NCI-H446 treated with DMSO at 0.1 percent for 48 hours (cell line): ENCODE data around the gene PTS.
A peak's percentile ranks its signal among the peaks of the same experiment; 100 is the strongest.

Experiments used
- DNase-seq: peaks from one replicate; lab custom pipeline; 2025; lab: John Stamatoyannopoulos, UW

The PTS gene

DNA sequence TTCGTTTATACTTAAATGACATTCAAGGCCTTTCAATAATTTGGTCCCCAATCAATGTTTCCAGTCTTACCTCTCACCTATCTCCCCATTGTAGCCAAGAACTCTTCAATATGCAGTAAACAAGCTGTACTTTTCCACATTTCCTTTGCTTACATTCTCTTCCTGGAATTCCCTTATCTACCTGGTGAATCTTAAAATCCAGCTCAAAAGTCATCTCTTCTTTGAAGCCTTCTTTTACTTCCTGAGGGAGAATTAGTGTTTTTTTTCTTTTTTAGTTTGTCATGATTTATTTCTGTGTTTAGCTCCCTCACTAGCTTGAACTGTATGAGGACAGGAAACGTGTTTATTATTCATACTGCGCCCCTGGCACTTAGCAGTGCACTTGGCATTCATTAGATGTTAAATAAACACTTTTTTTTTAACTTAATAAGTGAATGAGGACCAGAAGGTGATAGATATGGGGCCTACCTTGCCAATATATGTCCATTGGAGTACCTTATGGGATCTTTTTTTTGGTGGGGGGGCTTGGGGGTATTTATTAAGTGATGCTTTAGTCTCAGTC is 4.9 kb upstream of the PTS start:
- no peak for DNase-seq

DNA sequence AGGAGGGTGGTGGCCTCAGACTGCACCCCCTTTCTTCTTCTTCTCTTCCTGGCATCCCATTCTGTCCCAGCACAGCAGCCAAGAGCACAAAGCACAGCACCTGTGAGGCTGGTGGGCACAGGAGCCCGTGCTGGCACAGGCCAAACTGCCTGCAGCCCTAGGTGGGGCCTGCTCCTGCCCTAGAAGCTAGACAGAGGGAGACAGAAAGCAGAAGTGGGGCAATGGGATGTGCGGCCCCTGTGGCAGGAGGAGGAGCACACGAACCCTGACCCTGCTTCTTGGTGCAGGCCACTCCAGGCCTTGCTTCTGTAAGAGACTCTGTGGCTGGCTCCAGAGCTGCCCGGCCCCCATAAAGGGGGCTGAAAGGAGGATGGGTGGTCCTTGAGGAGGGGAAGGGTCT is 3.9 kb upstream of the PTS start:
- no peak for DNase-seq

DNA sequence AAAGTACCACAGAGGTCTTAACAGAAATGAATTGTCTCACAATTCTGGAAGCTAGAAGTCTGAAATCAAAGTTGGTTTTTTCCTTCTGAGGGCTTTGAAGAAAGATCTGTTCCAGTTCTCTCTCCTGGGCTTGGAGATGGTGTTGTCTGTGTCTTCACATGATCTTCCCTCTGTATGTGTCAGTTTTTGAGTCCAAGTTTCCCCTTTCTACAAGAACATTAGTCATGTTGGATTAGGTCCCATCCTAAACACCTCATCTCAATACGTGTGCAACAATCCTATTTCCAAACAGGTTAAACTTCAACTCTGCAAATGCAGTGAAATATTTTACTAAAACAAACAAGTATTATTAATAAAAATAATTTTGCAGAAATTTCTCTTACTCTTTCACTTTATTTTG is 3.1 kb upstream of the PTS start:
- no peak for DNase-seq

DNA sequence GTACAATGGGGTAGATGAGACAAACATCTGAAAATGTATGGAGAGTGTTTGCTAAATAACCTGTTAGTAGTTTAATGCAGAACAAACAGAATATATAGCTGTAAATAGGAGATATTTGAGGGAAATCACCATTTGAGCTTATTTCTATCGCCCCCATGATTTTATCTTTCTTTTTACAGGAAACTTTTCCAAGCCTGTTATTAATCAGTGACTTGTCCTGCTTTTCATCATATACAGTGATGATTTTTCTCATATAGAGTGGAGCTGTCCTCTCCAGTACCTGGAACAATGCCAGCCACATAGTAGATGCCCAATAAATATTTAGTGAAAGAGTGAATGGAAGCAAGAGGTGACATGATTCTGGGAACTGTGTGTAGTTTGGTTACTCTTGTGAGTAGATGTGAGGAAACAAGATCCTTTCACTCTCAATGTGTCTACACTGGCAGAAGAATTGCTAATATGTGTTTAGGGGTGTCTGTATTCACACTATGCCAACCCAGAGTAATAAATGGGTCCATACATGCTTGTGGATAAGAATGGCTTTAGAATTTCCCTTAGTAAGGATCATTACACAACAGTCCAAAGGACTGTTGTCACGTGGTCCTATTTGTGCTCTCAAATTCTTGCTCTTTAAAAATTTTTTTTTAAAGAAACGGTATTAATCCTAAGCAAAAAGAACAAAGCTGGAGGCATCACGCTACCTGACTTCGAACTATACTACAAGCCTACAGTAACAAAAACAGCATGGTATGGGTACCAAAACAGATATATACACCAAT is 2.3 kb upstream of the PTS start:
- no peak for DNase-seq

DNA sequence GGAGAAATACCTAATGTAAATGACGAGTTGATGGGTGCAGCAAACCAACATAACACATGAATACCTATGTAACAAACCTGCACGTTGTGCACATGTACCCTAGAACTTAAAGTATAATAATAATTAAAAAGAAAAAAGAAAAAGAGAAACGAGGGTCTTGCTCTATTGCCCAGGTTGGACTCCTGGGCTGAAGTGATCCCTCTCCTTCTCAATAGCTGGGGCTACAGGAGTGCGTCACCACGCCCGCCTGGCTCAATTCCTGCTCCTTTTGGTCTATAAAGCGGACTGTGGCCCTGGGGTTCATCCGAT is 521 bp upstream of the PTS start:
- no peak for DNase-seq

DNA sequence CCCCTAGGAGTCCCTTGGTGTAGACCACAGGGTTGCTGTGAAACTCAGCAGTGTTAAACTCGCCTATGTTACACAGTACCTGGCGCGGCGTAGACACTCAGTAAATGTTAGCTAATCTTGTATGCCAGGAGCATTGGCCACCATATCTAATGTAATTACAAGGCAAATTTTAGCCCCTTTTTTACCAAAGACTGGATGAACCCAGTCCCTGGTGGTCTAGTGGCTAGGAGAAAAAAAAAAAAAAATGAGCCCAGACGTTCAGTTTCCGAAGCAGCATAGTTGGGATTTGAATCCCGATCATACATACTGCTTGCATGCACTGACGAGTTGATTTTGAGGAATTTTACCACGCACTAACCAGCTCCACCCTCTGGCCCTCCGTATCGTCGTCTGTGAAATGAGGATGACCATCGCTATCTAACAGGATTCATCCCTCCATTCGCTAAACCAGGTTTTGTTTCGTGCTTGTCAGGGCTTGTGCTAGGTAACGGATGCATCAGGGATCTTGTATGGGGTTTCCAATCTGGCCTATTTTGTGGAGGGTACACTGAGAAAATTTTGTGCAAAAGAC is 688 bp downstream of the PTS start:
- no peak for DNase-seq

DNA sequence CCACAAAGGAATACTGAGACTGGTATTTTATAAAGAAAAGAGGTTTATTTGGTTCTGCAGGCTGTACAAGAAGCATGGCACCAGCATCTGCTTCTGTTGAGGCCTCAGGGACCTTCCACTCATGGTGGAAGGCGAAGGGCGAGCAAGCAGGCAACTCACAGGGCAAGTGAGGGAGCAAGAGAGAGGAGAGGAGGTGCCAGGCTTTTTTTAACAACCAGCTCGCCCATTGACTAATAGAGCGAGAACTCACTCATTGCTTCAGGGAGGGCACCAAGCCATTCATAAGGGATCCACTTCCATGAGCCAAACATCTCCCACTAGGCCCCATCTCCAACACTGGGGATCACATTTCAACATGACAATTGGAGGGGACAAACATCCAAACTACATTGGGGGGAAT is 1.2 kb downstream of the PTS start:
- DNase-seq, result no peak

DNA sequence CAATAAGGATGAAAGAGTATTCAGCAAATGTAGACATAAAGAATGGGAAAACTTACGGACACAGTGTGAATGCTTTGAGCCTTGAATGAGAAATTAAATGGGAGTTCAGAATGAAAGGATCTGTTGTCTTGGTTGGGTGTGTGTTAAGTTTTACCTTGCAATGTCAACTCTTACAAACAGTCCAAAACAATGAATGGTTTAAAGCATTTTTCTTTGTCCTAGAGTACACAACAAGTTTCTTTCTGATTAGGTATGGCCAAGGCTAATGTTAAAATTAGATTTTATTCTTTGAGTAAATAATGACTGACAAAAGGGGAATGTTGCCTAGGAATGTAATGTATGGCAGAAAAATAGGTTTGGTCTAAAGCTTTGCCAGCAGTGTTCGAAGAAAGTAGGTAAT is 2.5 kb downstream of the PTS start:
- no peak for DNase-seq

DNA sequence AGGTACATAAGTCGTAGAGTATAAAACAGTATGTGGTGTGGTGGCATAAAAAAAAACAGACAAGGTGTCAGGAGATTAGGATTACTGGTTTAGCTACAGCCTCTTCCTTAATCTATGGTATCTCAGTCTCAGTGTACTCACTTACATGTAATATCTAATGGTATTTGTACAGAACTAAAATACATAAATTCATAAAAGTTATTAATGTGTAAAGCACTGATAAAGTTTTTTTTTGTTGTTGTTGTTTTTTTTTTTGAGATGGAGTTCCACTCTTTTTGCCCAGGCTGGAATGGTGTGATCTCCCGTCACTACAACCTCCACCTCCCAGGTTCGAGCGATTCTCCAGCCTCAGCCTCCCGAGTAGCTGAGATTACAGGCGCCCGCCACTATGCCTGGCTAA is 2.9 kb downstream of the PTS start:
- DNase-seq, result no peak

DNA sequence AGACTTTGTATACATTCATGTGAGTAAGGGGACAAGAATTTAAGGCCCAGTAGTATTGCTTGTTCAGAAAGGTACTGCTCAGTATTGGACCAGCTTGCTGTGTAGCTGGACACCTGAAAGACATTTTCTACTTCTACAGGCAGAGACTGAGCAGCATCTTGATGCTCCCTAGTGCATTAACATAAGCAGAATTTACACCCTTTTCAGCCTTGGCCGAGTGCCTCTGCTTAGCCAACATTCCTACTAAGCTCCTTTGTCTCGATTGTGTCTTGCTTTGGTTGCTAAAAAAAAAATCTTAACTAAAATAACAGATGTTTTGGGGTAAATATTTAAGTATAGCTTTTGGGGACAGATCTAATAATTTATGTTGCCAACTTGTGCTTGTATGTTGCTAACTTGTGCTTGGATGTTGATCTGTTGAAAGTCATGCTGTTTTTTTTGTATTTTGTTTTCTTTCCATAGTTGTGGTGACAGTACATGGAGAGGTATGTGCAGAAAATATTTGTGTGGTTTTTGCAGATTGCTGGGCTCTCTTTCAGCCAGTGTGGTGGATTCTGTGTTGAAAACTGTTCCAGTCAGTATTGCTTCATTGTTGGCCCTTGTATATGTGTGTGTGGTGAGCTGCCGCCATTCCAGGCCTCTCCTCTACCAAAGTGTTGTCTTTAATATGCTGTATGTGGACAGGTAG is 3.7 kb downstream of the PTS start:
- no peak for DNase-seq

DNA sequence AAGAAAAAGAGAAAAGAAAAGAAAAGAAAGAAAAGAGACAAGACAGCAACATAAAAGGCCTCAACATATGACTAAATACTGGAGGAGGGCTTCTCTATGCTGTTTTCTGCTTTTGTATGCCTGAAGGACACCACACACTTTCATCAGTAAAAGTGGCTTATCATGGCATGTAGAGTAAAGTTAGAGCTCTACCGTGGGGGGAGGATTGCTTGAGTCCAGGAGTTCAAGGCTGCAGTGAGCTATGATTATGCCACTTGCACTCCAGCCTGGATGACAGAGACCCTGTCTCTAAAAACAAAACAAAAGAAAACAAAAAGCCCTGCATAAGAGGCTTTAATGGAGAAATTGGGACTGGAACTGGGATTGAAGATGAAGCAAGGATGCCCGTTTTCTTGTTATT is 5.7 kb downstream of the PTS start:
- no peak for DNase-seq

DNA sequence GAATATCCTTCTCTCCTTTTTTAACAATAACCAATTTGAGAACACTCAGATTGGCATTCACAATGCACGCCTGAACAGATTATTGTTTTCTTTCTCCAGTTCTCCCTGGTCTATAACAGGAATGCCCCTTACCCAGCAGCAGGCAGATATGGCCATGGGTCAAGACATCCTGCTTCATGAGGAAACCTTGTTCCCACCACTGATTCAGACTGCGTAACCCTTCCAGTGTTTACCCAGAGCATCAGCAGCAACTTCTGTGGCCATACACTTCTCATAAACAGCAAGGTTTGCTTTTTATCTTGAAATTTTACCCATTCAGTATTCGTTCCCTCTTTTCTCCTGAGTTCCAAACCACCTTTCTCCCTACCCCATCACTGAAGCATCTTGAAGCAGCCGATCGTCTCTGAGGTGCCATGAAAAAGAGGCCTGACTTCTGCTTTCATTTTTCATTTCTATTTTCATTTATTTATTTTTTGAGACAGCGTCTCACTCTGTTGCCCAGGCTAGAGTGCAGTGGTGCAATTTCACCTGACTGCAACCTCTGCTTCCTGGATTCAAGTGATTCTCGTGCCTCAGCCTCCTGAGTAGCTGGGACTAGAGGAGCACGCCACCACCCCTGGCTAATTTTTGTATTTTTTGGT is 9.6 kb downstream of the PTS start:
- no peak for DNase-seq

DNA sequence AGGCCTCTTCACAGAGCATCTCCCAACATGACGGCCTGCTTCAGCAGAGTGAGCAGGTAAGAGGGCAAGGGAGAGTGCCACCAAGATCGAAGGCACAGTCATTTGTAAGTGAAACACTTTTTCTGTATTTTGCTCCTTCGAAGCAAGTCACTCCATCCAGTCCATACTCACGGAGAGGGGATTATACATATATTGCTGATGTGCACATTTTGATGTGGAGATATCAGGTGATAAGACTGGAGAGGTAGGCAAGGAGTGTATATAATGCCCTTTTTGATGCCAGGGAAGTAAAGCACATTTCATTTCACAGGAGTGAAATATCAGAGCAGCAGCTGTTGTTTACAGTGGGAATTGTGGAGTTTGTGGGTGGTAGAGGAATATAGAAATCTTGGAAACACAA is 11.2 kb downstream of the PTS start:
- no peak for DNase-seq

DNA sequence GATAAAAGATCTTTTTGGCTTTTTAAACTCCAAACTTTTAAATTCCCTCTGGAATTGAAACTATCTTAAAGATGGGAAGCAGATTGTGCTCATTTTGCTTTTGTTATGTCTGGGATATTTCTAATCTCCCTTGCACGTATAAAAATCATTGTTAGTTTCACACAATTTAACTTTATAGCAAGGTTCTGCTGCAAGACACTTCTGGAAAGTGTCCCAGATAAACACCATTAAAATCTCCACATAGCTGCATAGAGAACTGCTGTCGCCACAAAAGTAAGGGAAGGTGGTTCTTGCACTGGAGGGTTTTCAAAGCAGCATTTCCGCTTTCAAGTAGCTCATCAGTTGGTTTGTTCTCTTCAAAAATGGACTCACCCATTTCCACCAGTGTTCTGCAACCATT is 11.8 kb downstream of the PTS start:
- DNase-seq, result no peak

DNA sequence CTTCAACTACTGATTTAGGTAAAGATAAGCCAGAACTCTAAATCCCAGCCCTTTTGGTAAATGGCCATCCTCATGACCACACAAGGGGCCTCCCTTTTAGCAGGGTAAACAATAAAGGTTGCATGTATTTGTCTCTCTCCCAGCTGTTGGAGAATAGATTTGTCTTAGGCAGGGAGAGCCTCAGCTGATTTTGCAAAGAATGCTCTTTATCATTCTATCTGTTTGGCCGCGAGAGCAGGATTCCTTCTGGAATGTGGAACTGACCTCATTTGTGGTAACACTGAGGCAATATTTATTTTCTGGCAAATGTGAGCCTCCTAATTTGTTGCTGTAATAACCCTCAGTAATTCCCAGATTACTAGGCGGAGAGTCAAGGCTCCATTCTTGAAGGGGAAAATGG is 15.3 kb downstream of the PTS start:
- no peak for DNase-seq

DNA sequence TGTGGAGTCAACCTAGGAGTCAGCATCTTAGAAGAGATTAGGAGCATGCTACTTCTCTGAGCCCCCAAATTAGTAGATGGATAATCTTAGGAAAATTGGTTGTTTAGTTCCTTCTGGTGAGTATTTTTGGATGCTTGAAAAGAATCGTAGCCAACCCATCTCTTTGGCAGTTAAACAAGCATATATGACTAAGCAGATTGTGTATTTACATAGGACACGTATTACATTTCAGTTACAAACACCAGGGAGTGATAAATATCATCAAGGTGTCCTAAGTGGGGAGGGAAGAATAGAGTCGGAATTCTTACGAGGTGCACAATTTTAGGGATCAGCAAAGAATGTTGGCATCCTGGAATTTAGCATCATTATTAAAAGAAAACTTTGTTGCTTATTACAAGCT is 21.0 kb downstream of the PTS start:
- DNase-seq, result no peak

DNA sequence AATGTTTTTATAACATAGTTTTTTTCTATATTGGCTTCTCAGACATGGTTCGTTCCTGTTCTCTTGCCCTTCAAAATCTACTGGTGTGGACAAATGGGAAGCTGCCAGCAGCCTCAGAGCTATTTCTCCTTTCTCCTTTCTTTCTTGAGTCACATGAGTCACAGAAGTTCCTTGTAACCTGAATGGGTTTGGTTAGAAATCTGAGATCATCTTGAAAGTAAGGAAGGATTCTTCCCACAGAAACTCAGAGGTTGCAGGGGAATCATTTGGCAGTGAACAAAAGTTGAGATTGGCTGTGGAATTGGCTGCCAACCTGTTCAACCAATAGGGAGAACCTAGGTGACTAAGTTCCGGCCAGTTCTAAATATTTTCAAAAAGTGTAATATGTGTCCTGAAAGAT is 22.0 kb downstream of the PTS start:
- DNase-seq, result no peak

DNA sequence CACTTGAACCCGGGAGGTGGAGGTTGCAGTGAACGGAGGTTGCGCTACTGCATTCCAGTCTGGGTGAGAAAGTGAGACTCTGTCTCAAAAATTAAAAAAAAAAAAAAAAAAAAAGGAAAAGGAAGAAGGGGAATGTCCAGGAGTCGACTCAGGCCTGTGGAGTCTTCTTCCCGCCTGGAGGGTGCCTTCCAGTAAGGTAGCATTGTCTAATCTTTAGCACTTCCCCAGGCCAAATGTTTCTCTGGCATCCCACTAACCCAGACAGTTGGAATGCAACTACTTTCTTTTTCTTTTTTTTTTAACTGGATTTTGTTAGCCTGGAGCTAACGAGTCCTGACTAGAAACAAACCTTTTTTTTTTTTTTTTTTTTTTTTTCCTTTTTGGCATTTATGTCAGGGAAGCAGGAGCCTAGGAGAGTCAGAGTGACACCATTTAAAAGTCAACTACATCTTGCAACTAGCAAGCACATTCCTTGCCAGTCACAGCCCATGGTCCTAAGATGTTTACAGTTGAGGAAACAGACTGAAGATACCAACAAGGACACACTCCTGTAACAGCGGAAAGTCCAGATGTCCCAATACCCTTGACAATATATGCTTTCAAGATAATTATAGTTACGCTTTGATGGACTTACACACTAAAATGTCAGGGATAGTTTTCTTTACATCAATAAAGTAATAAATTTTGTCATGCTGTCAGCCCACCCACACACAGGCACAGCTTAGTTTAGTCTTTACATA is 23.8 kb downstream of the PTS start:
- no peak for DNase-seq

DNA sequence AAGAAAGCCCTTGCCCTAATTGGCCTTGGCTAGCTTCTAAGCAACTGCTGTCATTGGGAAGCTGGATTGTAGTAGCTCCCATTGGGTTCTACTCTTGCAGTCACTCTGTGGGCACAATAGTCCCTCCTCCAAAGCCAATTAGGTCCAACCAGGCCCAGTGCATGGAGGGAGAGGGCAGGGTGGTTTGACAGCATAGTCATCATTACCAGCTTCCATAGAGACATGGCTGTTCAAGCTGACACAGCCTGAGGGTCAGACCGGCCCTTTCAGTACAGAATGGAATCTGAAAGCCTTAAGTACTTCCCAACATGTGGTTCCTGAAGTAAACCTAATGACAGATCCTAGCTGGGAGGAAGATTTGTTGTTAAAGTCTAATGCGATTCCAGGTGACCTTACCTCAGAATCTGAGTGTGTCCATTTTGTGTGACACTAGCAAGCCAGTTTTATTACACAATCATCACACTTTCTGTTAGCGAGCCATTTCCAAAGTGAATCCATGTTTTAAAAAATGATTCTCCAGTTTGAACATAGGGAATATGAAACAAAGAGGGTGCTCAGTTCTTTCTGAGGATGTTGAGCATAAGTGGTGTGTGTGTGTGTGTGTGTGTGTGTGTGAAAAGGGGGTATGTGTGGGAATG is 27.5 kb downstream of the PTS start:
- no peak for DNase-seq

DNA sequence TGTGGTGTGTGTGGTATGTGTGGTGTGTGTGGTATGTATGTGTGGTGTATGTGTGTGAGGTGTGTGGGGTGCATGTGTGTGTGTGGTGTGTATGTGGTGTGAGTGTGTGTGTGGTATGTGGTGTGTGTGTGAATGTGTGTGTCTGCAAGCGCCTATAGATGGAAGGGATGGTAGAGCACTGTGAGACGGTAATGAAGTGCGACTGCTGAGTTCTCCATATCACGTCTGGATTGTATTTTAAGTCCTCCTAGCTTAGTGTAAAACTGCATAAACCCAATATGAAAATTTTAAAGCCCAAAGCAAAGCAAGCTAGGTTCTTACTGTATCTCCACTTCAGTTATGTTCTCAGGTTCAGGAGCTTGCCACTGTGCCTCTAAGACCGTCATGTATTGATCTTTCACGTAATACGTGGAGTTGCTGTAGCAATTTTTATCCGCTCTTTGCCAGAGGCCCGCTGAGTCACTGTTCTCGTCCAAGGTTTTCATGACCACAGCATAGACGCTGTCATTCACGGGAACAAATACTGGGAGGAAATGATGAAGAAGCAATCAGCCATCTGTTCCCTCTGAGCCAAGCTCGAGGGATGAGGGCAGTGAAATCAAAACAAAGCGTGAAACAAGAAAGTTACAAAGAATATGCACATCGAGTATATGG is 29.0 kb downstream of the PTS start:
- DNase-seq, result peak; percentile 81

DNA sequence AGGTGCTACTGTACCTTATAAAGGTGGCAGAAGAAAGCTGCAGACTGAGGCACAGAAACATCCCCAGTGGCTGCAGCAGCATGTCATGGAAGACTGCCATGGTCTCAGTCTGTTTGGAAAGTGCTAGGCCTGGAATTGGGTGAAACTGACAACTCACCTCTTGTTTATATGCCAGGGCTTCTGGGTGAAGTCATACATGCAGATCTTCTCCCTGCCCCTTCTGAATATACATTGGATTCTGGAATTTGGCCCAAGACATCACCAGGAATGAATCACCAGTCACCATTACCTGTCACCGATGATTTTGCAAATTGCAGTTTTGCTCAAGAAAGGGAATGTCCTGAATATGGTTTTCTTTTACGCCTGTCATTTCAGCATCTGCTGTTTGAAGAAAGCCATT is 34.3 kb downstream of the PTS start, which contains the start of gene PLET1:
Gene PLET1 (minus strand): TSS at position 371 of the 400 bp plus-strand sequence. CDS start 271 bp downstream, at position 100.
- DNase-seq, result no peak
